GM13977 (cell line): Measurements from ENCODE around the gene RTP3.

ENCODE experiments used
- DNase-seq: peaks from one replicate; pipeline ENCODE4 v3.0.0; 2012; ENCODE audit warnings: low spot score
- in situ Hi-C: fragments of 300-500 bp; cut with MboI; formaldehyde crosslinking; loops from one replicate; pipeline ENCODE4 v1.12.0; 2022; ENCODE audit warnings: low sequenced_read_pairs, low pct_unique_long_range_greater_than_20kb, mixed read lengths, inconsistent platforms; ENCODE audit not compliant: unreplicated experiment
- TF ChIP-seq, protein P1 (sequence below): IDR thresholded peaks from 2 replicates; pipeline ENCODE4 v1.5.1; 2012; ENCODE audit warnings: mild to moderate bottlenecking, control low read depth; ENCODE audit not compliant: insufficient read depth; ENCODE audit errors: extremely low read depth, missing control alignments

RTP3 gene

DNA sequence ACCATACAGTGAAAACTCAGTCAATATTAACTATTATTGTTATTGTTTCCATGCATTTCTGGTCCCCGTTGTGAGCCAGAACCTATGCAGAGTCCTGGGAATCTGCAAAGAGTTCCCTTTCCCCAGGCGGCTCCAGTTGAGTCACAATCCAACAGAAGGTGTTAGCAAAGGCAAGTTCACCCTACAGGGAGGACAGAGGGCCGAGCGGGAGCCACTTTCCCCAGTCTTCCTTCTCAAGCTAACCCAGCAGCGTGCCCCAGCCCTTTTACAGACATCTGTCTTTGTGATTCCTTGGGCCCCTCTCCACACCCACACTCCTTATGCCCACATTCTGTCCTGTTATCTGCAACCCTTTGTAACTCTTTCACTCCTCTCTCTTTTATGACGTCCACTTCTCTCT is 20.0 kb upstream of the RTP3 start:
- TF ChIP-seq, protein P1, sequence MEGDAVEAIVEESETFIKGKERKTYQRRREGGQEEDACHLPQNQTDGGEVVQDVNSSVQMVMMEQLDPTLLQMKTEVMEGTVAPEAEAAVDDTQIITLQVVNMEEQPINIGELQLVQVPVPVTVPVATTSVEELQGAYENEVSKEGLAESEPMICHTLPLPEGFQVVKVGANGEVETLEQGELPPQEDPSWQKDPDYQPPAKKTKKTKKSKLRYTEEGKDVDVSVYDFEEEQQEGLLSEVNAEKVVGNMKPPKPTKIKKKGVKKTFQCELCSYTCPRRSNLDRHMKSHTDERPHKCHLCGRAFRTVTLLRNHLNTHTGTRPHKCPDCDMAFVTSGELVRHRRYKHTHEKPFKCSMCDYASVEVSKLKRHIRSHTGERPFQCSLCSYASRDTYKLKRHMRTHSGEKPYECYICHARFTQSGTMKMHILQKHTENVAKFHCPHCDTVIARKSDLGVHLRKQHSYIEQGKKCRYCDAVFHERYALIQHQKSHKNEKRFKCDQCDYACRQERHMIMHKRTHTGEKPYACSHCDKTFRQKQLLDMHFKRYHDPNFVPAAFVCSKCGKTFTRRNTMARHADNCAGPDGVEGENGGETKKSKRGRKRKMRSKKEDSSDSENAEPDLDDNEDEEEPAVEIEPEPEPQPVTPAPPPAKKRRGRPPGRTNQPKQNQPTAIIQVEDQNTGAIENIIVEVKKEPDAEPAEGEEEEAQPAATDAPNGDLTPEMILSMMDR: no peak
- DNase-seq: no peak
- in situ Hi-C loops: no loop called here

DNA sequence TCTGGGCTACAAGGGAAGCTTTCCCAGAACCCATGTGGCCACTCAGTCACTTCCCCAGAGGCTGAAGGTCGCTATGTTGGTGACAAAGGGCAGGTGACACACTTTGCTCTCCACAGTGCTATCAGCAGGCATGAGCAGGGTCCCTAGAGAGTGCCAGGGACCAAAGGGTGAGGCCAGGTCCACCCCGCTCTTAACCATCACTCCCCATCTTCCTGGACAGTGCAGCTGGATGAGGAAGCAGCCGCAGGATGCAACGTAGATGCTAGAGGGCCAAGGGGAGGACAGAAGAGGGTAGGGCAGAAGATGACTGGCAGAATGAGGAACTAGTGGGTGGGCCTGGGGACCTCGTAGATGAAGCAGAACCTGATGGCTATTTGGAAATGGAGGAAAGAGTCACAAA is 19.4 kb upstream of the RTP3 start:
- DNase-seq: no peak
- TF ChIP-seq, protein P1: no peak
- in situ Hi-C loops: no loop called here

DNA sequence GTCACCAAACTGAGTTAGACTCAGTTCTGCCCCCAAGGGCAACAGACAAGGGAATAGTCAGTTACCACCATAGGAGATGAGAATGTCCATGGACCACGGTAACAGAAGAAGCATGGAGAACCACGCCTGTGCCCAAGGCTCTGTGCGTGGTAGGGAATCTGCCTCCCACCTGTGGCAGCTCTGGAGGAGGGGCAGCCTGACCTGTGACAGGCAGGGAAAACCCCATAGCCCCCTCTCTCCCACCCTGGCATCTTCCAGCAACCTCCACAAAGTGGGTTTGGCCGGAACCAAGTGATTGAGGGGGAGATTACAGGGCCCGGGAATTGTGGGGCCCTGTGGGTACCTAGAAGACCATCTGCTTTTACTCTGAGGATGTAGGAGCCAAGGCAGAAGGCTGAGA is 18.8 kb upstream of the RTP3 start:
- in situ Hi-C loops: no loop called here
- DNase-seq: no peak
- TF ChIP-seq, protein P1: no peak

DNA sequence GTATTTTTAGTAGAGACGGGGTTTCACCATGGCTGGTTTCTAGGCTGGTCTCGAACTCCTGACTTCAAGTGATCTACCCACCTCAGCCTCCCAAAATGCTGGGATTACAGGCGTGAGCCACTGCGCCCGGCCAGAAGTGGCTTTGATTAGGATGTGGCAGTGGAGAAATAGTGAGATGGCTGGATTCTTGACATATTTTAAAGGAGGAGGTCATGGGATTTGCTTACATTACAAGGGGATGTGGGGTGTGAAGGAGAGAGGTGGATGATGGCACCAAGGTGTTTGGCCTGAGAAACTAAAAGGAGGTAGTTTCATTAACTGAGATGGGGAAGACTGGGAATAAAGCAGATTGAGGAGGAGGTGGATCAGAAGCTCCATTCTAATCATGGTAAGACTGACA is 18.1 kb upstream of the RTP3 start:
- no peak for DNase-seq
- TF ChIP-seq, protein P1: no peak
- in situ Hi-C loops: loop anchor here (10.0 kb wide), 1 partner anchor 155 kb away; no protein-coding TSS in a partner anchor

DNA sequence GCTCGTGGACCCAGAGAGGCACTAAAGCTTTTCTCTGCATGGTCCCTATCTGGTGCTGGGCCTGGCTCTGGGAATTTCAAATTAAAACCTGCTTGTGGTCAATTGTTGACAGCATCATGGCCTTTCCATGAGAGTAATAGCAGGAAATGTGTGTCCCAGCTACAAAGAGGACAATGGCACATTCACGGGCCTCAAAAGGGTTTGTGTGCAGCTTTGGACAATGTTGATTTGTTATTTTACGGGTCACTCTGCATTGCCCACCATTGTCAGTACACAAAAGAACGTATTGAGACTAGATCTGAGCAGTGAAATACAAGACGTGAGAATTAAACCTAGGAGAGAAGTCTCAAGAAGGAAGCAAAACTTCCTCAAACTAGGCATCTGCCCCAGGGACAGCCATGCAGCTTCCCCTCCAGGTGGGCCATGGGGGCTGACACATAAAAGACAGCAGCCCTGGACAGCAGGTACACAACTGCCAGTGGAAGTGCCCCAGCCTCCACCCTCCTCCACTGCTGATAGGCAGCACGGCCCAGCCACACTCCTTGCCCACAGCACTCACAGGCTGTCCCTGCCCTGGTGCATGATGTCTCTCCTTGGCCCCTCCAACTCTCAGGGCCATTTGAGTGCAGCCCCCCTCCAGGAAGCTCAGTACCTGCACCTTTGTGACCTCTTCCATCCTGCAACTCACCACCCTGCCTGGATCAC is 17.1 kb upstream of the RTP3 start:
- in situ Hi-C loops: loop anchor here (10.0 kb wide), 1 partner anchor 154 kb away; no protein-coding TSS in a partner anchor
- TF ChIP-seq, protein P1: no peak
- DNase-seq: no peak

DNA sequence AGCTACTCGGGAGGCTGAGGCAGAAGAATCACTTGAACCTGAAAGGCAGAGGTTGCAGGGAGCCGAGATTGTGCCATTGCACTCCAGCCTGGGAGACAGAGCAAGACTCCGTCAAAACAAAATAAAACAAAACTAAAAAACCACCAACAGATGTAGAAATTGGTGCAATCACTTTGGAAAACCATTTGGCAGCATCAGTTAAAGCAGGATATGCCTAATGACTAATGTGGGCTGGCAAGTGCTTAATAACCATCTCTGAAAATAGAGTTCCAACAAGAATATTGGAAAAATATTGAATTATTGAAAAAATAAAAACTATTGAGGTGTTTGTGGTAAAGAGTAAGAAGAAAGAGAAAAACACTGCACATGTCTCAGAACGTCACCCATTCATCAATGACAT is 16.1 kb upstream of the RTP3 start:
- in situ Hi-C loops: loop anchor here (10.0 kb wide), 1 partner anchor 153 kb away; no protein-coding TSS in a partner anchor
- TF ChIP-seq, protein P1: no peak

More for the DNA sequence above, 16.1 kb upstream of the RTP3 start:
- DNase-seq: no peak
